Measurements from ENCODE around the gene SSTR5. TPM values are rescaled to one million over a fixed set of nuclear protein-coding genes. Genes with fewer than 3 reads are reported as not detected.
A peak's percentile ranks its signal among the peaks of the same experiment; 100 is the strongest.

The SSTR5 gene
- total RNA-seq, 1 donor from 2014 or later, result not detected

DNA sequence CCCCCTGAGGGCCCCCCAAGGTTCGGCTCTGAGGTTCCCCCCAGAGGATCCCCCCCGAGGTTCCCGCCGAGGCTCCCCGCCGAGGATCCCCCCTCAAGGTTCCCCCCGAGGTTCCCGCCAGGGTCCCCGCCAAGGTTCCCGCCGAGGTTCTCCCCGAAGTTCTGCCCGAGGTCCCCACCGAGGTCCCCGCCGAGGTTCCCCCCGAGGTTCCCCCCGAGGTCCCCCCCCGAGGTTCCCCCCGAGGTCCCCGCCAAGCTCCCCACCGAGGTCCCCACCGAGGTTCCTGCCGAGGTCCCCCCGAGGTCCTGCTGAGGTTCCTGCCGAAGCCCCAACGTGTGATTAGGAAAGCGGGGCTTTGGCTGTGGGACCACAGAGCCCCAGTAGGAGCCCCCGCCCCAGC, 32.2 kb upstream of the SSTR5 start:
- no peak for ATAC-seq

DNA sequence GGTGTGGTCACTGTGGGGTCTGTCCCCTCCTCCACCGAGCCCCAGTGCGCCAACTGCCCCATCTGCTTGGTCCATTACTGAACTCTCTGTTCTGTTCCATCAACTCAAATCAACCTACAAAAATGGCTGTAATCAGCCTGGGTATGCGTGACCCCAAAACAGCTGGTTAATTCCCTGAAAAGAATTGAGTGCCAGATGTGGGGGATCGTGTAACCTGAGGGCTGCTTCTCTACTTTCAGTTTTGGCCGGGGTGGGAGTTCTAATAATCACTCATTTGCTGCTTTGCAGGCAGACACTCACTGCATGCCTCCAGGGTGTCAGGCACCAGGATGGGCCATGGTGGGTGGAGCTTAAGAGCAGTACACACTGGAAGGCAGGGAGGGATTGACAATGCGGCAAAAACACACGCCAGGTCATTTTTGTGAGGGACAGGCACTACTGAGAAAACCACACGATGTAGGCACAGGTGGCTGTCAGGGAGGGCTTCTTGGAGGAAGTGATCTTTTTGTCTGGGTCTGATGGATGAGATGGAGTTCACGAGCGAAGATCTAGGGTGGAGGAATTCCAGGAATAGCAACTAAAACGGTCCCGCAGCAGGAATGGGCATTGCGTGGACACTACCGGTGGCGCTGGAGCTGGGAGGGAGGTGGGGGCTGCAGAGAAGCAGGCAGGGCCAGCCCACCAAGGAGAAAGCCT, 30.4 kb upstream of the SSTR5 start:
- no peak for ATAC-seq

DNA sequence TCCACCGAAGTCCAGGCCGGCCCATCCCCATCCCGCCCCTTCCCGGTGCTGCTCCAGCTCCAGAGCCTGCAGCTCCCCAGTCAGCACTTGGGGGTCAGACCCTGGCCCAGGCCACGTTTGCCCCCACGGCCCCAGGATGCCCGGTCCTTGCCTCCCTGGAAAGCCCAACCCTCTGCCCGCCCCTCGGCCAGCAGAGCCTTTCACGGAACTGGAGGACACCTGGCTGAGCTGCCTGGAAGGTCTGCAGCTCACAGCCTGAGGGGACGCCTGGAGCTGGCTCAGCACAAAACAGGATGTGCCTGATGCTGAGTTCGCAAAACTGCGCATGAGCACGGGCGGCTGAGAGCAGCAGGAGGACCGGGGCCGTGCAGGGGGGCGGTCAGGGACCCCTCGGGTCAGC, 29.7 kb upstream of the SSTR5 start:
- ATAC-seq, result no peak

DNA sequence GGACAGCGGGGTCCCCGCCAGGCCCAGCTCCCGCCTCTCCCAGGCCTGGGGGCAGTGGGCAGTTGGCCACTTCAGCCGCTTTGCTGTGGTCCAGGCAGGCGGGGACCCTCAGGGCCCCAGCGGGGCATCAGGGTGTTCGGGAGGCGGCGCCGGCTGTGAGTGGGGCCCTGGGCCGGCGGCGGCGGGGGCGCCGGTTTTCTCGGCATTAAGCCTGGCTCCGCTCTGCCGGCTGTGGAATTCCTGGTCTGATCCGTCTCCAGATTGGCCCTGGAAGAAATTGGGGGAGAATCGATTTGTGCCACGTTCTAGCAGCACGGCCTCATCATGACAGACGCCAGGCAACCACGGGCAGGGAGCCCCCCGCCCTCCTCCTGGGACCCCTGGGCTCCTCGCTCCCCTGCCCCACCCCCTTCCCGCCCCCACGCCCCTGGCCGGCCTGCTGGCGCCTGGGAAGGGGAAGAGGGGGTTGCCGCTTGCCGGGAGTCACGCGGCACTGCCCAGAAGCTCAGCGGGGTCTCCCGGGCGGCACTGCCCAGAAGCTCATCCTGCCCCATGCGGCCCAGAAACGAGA, 28.6 kb upstream of the SSTR5 start:
- ATAC-seq, result no peak

DNA sequence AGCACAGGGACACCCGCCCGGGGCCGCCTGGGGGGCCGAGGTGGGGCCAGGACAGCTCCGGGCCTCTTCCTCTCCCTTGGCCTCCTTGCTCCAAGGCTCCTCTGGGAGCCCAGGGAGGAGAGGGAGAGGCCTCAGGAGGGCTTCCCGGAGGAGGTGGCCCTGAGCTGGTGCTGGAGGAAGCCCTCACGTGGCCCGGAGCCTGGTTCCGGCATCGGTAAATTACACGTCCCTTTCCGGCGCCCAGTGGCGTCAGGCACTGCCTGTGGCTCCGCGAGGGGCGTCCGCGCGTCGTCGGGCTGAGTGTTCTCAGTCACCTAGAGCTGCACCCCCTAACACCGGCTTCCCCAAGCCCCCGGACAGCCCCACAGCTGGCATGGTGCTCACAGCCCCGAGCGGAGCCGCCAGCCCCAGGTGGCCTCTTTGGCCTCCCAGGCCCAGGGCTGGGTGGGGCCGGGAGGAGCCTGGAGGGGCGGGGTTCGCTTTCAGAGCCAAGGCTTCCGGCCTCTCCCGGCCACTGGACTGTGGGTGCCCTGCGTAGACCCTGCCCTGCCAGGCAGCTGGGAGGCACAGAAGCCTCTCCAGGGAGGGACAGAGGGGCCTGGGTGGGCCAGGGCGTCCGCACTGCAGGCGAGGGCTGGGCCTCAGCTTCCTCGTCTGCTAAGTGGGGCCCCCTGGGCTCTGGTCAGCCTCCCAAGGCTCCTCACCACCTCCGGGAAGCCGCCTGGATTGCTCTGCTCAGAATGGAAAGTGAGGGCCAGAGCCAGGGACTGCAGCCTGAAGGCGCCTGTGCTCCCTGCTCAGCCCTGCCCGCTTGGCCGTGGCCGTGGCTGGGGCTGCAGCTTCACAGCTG, 27.9 kb upstream of the SSTR5 start:
- no peak for ATAC-seq

DNA sequence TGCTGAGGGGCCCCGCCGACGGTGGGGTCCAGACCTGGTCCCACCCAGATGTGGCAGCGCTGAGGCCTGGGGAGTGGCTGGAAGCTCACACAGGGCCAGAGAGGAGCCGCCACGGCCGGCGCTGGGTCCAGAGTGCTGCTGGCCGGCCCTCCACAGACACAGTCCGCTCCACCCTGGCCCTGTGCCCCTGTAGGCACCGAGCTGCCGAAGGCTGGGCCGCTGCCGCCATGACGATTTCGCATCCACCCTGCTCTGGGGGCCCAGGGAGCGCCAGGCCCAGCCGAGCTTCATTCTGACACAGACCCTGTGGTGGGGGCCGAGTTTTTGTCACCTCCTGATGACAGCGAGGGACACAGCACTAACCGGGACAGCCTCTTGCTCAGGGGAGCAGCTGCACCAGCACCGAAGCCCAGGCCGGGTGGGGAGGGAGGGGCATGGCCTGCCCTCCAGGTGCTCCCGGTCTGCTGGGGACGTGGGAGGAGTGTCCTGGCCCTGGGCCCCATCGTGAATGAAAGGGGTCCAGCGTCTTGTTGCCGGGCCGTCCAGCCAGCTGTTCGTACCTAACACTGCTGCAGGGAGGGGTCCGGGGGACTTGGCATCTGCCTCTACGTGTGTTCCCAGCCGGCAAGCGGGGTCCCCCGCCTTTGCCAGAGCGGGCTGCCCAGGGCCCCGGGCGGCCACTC, 27.1 kb upstream of the SSTR5 start:
- ATAC-seq, result no peak

DNA sequence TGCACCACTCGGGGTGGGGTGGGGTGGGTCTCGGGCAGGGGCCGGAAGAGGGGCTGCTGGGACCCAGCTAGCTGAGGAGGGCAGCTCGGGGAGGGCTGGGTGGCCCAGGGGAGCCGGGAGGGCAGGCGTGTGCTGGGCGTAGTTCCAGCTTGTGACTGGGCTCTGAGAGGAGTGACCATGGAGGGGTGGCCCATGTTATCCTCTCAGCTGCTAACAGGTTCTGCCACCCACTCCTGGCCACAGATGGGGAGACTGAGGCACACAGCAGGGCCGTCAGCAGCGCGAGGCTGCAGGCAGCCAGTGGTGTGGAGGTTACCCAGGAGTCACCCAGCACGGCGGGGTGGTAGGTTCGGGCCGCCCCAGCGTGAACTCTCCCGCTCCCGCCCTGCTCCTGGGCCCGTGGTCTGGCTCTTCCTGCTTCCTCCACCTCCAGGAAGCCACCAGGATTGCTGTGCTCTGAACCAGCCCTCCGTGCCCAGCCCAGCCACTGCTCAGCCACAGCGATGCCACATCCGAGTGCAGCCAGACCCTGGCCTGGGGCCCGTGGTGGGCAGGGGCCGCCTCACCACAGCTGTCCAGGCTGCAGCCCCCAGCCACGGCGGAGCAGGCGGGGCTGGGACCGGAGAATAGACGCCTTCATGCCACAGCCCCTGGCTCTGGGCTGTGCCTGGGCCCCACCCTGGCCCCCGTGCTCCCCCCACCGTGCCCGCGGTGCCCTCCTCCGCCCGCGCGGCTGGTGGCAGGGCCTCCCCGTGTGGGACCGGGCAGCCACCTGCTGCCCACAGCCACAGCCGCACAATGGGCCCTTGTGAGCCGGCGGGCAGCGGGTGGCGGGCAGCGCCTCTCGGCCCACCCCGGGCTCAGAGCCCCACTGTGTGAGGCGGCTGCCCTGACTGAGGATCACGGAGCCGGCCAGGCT, 26.3 kb upstream of the SSTR5 start:
- no peak for ATAC-seq

DNA sequence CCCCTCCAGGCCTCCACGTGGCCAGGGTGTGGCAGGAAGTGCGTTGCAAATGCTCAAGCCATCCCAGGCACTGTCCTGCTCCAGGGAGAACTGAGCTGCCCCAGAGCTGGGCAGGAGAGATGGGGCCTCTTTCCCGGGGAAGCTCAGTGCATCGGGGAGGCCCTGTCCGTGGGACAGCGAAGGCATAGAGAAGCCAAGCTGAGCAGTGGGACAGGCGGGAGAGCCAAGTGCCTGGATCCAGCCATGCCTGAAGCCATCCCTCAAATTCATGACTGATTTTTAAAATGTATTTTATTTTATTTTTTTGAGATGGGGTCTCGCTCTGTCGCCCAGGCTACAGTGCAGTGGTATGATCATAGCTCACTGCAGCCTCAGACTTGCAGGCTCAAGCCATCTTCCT, 25.4 kb upstream of the SSTR5 start:
- no peak for ATAC-seq

DNA sequence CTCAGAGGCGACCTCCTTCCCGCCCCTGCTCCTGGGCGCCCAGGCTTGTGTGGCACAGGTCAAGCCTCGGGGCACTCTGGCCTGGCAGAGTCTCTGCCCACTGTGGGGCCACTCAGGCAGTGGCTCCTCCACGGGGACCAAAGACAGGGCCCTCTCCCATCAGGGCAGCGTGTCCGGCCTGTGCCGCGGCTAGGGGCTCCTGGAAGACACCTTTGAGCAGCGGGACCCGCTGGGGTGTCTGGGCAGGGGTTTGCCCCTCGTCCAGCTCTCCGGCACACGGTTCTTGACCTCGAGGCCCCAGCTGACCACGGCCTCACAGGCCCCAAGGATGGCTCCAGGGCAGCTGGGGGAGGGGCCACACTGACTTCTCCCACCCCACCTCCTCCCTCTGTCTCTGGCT, 24.7 kb upstream of the SSTR5 start:
- no peak for ATAC-seq

DNA sequence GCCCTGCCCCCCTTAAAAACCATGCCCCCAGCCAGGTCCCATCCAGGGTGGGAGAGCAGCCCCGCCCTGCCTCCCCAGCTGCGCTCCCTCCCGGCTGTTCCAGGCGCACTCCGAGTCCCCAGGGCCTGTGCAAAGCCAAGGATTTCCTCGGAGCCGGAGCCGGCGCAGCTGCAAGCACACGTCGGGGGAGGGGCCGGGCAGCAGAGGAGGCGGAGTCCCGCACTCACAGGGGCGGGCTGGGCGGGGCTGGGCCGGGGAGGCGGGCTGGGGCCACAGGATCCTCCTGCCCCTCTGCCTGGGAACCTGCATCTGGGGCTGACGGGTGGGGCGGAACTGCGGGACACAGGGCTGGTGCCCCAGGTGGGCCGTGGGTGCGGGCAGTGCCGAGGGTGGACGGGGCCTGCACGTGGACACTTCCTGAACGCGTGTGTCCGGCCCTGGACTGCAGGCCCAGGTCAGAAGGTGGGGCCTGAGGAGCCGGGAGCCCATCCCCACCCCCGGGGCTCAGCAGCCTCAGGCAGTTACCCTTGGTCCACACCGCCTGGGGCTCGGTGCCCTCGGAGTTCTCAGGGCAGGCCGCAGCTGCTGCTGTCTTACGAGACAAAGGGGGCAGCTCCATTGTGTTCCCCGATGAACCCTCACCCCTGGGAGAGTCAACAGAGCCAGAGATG, 24.0 kb upstream of the SSTR5 start:
- ATAC-seq, result peak; percentile 41

DNA sequence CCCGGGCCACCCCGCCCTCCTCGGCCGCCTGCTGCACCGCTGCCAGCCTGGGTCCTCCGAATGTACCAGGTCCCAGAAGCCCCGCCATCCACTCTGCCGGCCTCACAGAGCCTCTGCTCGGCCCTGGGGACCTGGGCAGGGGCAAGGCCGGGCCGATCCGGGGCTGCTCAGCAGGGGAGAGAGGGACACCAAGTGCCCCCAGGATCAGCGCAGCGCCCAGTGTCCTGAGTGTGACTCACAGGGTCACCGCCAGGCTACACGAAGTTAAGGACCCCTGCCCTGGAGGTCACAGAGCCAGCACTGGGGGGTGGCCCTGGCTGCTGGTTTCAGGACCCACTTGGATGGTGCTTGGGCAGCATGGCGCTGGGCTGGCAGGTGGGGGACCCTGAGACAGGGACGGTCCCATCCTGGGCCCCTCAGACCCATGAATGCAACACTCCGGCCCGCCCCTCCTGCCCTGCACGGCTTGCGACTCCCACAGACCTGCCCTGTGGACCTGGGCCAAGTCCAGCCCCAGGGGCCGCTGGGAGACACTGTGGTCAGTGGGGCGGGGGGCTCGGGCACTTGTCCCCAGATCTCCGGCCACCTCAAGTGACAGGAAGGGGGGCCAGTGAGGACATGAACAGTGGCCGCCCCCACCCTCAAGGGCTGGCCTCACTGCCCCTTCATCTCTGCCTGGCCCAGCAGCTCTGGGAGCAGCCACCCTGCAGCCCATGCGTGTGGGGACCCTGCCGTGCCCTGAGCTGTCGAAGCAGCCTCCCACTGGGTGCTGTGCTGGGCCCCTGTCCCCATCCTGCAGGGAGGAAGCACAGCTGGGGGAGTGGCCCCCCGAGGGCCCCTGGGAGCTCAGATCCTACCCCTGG, 23.2 kb upstream of the SSTR5 start:
- no peak for ATAC-seq

DNA sequence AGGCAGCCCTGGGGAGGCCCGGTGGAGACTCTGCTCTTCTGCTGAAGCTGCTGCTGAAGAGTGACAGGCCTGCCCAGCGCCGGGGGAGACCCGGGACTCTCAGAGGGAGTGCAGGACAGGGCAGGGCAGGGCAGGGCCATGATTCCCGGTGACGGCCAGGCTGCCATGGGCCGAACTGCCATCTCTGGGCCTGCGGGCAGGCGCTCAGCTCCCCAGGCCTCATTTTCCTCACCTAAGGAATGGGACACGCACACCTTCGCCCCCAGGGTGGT, 22.6 kb upstream of the SSTR5 start:
- ATAC-seq, result no peak

DNA sequence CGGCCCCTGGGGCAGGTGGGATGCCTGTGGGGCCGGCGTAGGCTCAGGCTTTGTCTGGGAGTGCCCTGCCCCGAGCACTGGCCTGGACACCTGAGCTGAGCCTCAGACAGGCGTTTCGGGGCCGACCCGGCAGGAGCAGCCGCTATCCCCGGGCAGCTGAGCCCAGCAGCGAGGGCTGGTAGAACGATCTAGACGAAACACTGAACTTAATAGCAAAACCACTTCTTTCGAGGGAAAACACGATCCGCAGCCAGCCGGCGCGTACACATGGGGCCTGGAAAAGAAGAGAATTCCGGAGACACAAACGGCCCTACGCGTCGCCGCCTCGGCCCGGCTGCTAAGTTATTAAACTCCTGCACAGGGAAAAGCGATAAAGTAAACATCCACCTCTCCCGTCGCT, 22.0 kb upstream of the SSTR5 start:
- no peak for ATAC-seq

DNA sequence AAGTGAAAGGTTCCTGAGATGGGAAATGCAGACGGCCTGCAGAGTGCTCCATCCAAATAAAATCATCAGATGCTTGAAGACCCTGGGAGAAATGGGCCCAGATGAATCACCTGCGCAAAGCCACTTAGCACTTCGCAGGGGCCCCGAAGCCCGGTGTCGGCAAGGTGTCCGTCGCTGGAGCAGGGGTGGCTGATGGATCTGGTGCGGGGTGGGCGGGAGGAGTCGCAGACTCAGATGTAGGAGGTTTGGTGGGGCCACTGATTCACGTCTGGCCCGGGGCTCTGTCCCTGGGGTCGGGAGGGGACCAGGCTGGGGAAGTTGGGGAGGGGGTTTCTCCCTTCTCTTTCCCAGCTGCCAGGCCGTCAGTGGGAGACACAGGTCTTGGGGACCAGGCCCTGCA, 21.6 kb upstream of the SSTR5 start:
- no peak for ATAC-seq

DNA sequence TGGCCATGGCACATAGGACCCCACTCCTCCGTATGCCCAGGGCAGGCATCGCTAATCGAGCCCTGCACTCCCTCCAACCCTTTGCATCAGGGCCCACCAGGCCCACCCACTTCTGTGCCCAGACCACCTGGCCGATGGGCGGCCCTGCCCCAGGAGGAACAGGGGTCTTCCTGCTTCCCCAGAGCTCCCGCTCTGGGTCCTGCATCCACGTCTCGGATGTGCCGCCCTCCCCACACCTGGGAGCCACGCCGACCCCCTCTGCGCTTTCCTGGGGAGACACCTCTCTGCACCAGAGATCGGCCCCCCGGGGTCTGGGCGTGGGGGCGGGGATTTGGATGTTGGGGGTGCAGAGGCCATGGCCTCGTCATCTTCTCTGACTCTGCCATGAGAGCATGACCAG, 21.1 kb upstream of the SSTR5 start:
- ATAC-seq, result no peak

DNA sequence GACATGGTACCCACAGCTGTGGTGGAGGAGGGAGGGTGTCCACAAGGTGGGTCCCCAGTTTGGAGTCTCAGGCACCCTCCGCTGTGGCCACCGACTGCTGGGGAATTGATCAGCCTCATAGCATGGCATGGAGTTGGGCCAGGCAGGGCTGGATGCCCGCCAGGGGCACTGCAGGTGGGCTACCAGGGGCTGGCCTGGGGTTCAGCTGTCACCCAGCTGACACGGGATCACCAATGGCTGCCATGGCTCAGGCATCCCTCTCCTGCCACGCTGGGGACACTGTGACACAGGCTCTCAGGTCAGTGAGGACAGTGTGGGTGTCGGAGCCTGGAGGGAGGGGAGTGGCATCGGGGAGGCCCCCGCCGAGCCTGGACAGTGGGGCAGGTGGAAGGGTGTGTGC, 19.8 kb upstream of the SSTR5 start:
- ATAC-seq, result no peak

DNA sequence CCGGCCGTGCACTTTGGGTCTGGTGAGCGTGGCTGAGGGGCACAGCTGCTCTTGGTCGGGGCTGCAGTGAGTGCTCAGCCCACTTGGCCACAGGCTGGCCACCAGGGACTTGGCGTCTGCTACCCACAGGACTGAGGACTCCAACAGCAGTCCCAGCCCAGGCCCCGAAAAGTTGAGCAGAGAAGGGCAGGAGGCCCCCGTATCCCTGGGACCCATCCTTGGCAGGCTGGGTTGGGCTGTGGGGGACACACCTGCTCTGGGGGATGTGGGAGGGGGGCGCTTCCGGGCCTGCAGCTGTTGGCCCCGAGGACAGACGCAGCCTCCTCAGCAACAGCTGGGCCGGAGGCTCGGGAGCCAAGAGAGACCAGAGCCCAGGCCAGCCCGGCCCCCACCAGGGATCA, 19.4 kb upstream of the SSTR5 start:
- ATAC-seq, result no peak

DNA sequence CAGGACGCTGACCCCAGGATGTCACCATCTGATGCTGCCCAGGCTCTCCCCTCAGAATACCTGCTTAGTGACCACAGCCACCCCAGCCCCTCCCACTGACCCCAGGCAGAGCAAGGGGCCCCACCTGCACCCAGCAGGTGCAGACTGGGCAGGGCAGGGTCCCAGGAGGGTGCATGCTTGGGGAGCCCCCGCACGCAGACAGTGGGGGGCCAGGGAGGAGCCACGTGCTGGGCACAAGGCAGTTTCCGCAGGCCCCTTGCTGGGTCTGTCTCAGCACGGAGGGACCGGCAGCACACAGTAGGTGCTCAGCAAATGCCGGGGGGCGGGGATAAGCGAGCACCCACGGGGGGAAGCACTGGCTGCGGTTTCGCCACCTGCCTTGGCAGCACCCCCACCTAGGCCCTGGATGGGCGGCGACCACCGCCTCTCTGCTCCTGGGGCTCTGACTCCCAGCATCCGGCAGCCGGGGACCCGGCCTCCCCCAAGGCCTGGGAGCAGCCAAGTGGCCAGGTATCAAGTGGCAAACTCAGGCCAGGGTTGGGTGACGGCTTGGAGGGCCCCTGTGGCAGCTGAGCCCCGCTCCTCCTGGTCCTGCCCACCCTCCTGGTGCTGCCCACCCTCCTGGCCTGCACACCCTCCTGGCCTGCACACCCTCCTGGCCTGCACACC, 18.7 kb upstream of the SSTR5 start:
- no peak for ATAC-seq

DNA sequence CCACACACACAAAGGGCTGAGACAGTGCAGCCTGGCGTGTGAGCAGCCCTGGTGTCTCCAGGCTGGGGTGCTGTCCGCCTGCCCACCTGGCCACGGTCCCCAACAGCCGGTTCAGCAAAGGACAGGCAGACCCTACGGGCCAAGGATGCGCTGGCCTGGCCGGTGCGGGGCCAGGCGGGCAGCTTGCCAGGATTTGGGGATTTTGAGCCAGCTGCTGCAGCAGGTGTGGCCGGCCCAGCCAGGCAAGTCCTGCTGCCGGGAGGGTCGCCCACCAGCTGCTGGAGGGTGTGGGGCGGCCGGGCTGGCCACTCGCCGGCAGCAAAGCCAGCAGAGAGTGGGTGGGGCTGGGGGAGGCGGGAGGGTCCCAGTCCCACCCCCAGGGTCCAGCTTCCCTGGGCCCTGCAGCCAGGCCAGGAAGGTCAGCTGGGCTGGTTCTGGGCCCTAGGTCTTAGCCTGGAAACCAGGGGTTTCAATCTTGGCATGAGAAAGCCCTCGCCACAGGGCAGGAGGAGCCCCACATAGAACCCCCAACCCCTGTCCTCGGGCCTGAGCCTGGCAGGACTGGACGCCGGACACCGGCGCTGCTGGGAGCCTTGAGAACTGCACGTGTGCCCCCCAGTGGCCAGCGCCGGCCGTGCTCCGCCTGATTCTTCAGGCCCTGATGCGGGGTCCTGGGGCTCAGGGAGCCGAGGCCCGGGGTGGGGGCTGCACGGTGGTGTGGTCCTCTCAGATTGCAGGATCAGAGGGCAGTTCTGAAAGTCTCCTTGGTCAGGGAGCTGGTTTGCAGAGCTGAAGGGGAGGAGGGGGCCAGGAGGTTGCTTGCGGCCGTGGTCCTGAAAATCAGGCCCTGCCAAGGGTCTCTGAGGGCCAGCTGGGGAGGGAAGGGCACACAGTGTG, 17.6 kb upstream of the SSTR5 start:
- peak; percentile 50 for ATAC-seq

Measured in esophagus mucosa (tissue), 1 donor.